ENCODE measurements around the gene FOSB. TPM values are rescaled to one million over a fixed set of nuclear protein-coding genes. Genes with fewer than 3 reads are reported as not detected.
"Not testable (repeated sequence)": the region's sequence is repeated elsewhere in the genome, so short reads cannot be mapped to it uniquely, and the experiment has no call there.

FOSB gene
- 337 TPM for total RNA-seq

GRCh38 chr19:45467456-45468158 lies at the start of gene FOSB:
Gene FOSB (plus strand): TSS chr19:45467996. CDS start chr19:45468587, 591 bp downstream.
- peak within 1 kb of the TSS; percentile 90 for H3K4me3 ChIP-seq (ENCODE audit: low read length)
- H3K9me3 ChIP-seq (ENCODE audit: low read depth, low read length), result no peaks in the 10 kb centered on the region
- H3K4me1 ChIP-seq (ENCODE audit: insufficient read depth, low read length), result peaks cover 42% of the 10 kb centered on the region
- H3K27me3 ChIP-seq (ENCODE audit: insufficient read depth, low read length), result peaks cover 20% of the 10 kb centered on the region

- H3K4me1 ChIP-seq (ENCODE audit: insufficient read depth, low read length), result peaks cover 52% of the 10 kb centered on the region
- no peaks in the 10 kb centered on the region for H3K9me3 ChIP-seq (ENCODE audit: low read depth, low read length)
- no peak overlapping the region for H3K4me3 ChIP-seq (ENCODE audit: low read length)
- H3K27me3 ChIP-seq (ENCODE audit: insufficient read depth, low read length), result no peaks in the 10 kb centered on the region
Observed at GRCh38 chr19:45418802-45419201, 49.0 kb upstream of the FOSB start.

- no peak overlapping the region for H3K4me3 ChIP-seq (ENCODE audit: low read length)
- no peaks in the 10 kb centered on the region for H3K27me3 ChIP-seq (ENCODE audit: insufficient read depth, low read length)
- no peaks in the 10 kb centered on the region for H3K9me3 ChIP-seq (ENCODE audit: low read depth, low read length)
- H3K4me1 ChIP-seq (ENCODE audit: insufficient read depth, low read length), result peaks cover 58% of the 10 kb centered on the region
Observed at GRCh38 chr19:45419396-45419795, 48.4 kb upstream of the FOSB start.

GRCh38 chr19:45419895-45420294 lies 47.9 kb upstream of the FOSB start:
- Histone ChIP-seq H3K27me3 (ENCODE audit: insufficient read depth, low read length) (no peaks in the 10 kb centered on the region), H3K4me3 (ENCODE audit: low read length) (no peak overlapping the region), H3K9me3 (ENCODE audit: low read depth, low read length) (no peaks in the 10 kb centered on the region), H3K4me1 (ENCODE audit: insufficient read depth, low read length) (peaks cover 63% of the 10 kb centered on the region)

- Histone ChIP-seq H3K4me1 (ENCODE audit: insufficient read depth, low read length) (peaks cover 67% of the 10 kb centered on the region), H3K9me3 (ENCODE audit: low read depth, low read length) (no peaks in the 10 kb centered on the region), H3K4me3 (ENCODE audit: low read length) (no peak overlapping the region), H3K27me3 (ENCODE audit: insufficient read depth, low read length) (no peaks in the 10 kb centered on the region)
Observed at GRCh38 chr19:45420356-45420755, 47.4 kb upstream of the FOSB start.

GRCh38 chr19:45420871-45421270 lies 46.9 kb upstream of the FOSB start:
- peaks cover 69% of the 10 kb centered on the region for H3K4me1 ChIP-seq (ENCODE audit: insufficient read depth, low read length)
- H3K4me3 ChIP-seq (ENCODE audit: low read length), result no peak overlapping the region
- no peaks in the 10 kb centered on the region for H3K27me3 ChIP-seq (ENCODE audit: insufficient read depth, low read length)
- no peaks in the 10 kb centered on the region for H3K9me3 ChIP-seq (ENCODE audit: low read depth, low read length)

- Histone ChIP-seq H3K4me1 (ENCODE audit: insufficient read depth, low read length) (peaks cover 69% of the 10 kb centered on the region), H3K27me3 (ENCODE audit: insufficient read depth, low read length) (no peaks in the 10 kb centered on the region), H3K9me3 (ENCODE audit: low read depth, low read length) (no peaks in the 10 kb centered on the region), H3K4me3 (ENCODE audit: low read length) (no peak overlapping the region)
Observed at GRCh38 chr19:45421947-45422498, 45.8 kb upstream of the FOSB start.

- H3K4me3 ChIP-seq (ENCODE audit: low read length), result peak overlapping the region; percentile 57
Observed at GRCh38 chr19:45423033-45423588, 44.7 kb upstream of the FOSB start.

GRCh38 chr19:45423589-45424190 lies 44.1 kb upstream of the FOSB start, which contains the start of gene ERCC1:
Gene ERCC1 (minus strand): TSS chr19:45423917. CDS start chr19:45423374, 543 bp downstream.
- Histone ChIP-seq H3K4me1 (ENCODE audit: insufficient read depth, low read length) (peaks cover 74% of the 10 kb centered on the region), H3K4me3 (ENCODE audit: low read length) (peak within 1 kb of the TSS; percentile 57), H3K27me3 (ENCODE audit: insufficient read depth, low read length) (peaks cover 3% of the 10 kb centered on the region), H3K9me3 (ENCODE audit: low read depth, low read length) (no peaks in the 10 kb centered on the region)

More at GRCh38 chr19:45423033-45423588, 44.7 kb upstream of the FOSB start:
- Histone ChIP-seq H3K27me3 (ENCODE audit: insufficient read depth, low read length) (no peaks in the 10 kb centered on the region), H3K4me1 (ENCODE audit: insufficient read depth, low read length) (peaks cover 74% of the 10 kb centered on the region), H3K9me3 (ENCODE audit: low read depth, low read length) (no peaks in the 10 kb centered on the region)

GRCh38 chr19:45424191-45425058 lies 43.4 kb upstream of the FOSB start:
- Histone ChIP-seq H3K4me1 (ENCODE audit: insufficient read depth, low read length) (peaks cover 69% of the 10 kb centered on the region), H3K4me3 (ENCODE audit: low read length) (peak overlapping the region; percentile 57), H3K27me3 (ENCODE audit: insufficient read depth, low read length) (peaks cover 8% of the 10 kb centered on the region), H3K9me3 (ENCODE audit: low read depth, low read length) (no peaks in the 10 kb centered on the region)

- H3K27me3 ChIP-seq (ENCODE audit: insufficient read depth, low read length), result peaks cover 8% of the 10 kb centered on the region
- H3K9me3 ChIP-seq (ENCODE audit: low read depth, low read length), result no peaks in the 10 kb centered on the region
- H3K4me3 ChIP-seq (ENCODE audit: low read length), result peak overlapping the region; percentile 13
- H3K4me1 ChIP-seq (ENCODE audit: insufficient read depth, low read length), result peaks cover 46% of the 10 kb centered on the region
Observed at GRCh38 chr19:45428384-45429231, 39.2 kb upstream of the FOSB start.

GRCh38 chr19:45429896-45430295 lies 37.9 kb upstream of the FOSB start:
- H3K27me3 ChIP-seq (ENCODE audit: insufficient read depth, low read length); H3K9me3 ChIP-seq (ENCODE audit: low read depth, low read length); H3K4me3 ChIP-seq (ENCODE audit: low read length): not testable (repeated sequence)
- H3K4me1 ChIP-seq (ENCODE audit: insufficient read depth, low read length), result peaks cover 33% of the 10 kb centered on the region

GRCh38 chr19:45431008-45431407 lies 36.8 kb upstream of the FOSB start:
- not testable (repeated sequence) for H3K9me3 ChIP-seq (ENCODE audit: low read depth, low read length); H3K27me3 ChIP-seq (ENCODE audit: insufficient read depth, low read length); H3K4me3 ChIP-seq (ENCODE audit: low read length)
- peaks cover 26% of the 10 kb centered on the region for H3K4me1 ChIP-seq (ENCODE audit: insufficient read depth, low read length)

GRCh38 chr19:45432543-45432942 lies 35.3 kb upstream of the FOSB start:
- peaks cover 23% of the 10 kb centered on the region for H3K4me1 ChIP-seq (ENCODE audit: insufficient read depth, low read length)
- H3K9me3 ChIP-seq (ENCODE audit: low read depth, low read length); H3K27me3 ChIP-seq (ENCODE audit: insufficient read depth, low read length); H3K4me3 ChIP-seq (ENCODE audit: low read length): not testable (repeated sequence)
